Activated naive CD4-positive, alpha-beta T cell treated with anti-CD3 and anti-CD28 coated beads, Interleukin-2, amount 10 ng/mL, durations not matched to agents 7 days and 5 days (primary cell): ENCODE results near the gene DGKD.
A peak's percentile ranks its signal among the peaks of the same experiment; 100 is the strongest.
"Not testable (repeated sequence)": the region's sequence is repeated elsewhere in the genome, so short reads cannot be mapped to it uniquely, and the experiment has no call there.

ENCODE experiments used
- CTCF ChIA-PET: fragments of 350-600 bp; sonication (Branson Sonifier 250); formaldehyde crosslinking; loops from one replicate; lab custom pipeline; 2021; ENCODE audit warnings: antibody characterized with exemption; lab: Charles Lee
- DNase-seq: peaks from one replicate; pipeline ENCODE4 v3.0.0-alpha.2; 2020
- H3K27ac Mint-ChIP-seq: one replicate; pipeline ENCODE4 v1.8.0; 2021; ENCODE audit warnings: mild to moderate bottlenecking, moderate library complexity, mixed read lengths
- H3K27me3 Mint-ChIP-seq: one replicate; pipeline ENCODE4 v1.8.0; 2021; ENCODE audit warnings: mild to moderate bottlenecking, mixed read lengths
- H3K36me3 Mint-ChIP-seq: one replicate; pipeline ENCODE4 v1.8.0; 2021; ENCODE audit warnings: mixed read lengths
- H3K4me1 Mint-ChIP-seq: one replicate; pipeline ENCODE4 v1.8.0; 2021; ENCODE audit warnings: mixed read lengths
- H3K4me3 Mint-ChIP-seq: one replicate; pipeline ENCODE4 v1.8.0; 2021; ENCODE audit warnings: mild to moderate bottlenecking, moderate library complexity, mixed read lengths
- H3K9me3 Mint-ChIP-seq: one replicate; pipeline ENCODE4 v1.8.0; 2021; ENCODE audit warnings: mixed read lengths

DGKD gene

GRCh38 chr2:233361297-233361696 lies 7.0 kb downstream of the DGKD start:
- peaks cover 64% of the 10 kb centered on the region for H3K36me3 Mint-ChIP-seq
- no peak overlapping the region for H3K27ac Mint-ChIP-seq
- H3K4me1 Mint-ChIP-seq, result peaks cover 51% of the 10 kb centered on the region
- CTCF ChIA-PET, result no interaction called here
- H3K9me3 Mint-ChIP-seq, result no peaks in the 10 kb centered on the region
- no peaks in the 10 kb centered on the region for H3K27me3 Mint-ChIP-seq
- DNase-seq, result no peak
- H3K4me3 Mint-ChIP-seq, result no peak overlapping the region

GRCh38 chr2:233362742-233363141 lies 8.4 kb downstream of the DGKD start:
- CTCF ChIA-PET, result interaction anchor here (1.2 kb wide), 1 partner anchor 81 kb away, joined by 3 read pairs; no protein-coding TSS in a partner anchor
- no peaks in the 10 kb centered on the region for H3K27me3 Mint-ChIP-seq
- DNase-seq, result no peak

GRCh38 chr2:233363744-233364235 lies 9.5 kb downstream of the DGKD start:
- peaks cover 37% of the 10 kb centered on the region for H3K4me1 Mint-ChIP-seq
- no peaks in the 10 kb centered on the region for H3K9me3 Mint-ChIP-seq
- H3K27ac Mint-ChIP-seq, result no peak overlapping the region
- no peak overlapping the region for H3K4me3 Mint-ChIP-seq
- CTCF ChIA-PET, result interaction anchor here (1.2 kb wide), 1 partner anchor 80 kb away, joined by 3 read pairs; no protein-coding TSS in a partner anchor
- peaks cover 49% of the 10 kb centered on the region for H3K36me3 Mint-ChIP-seq
- H3K27me3 Mint-ChIP-seq, result no peaks in the 10 kb centered on the region
- no peak for DNase-seq

More at GRCh38 chr2:233362742-233363141, 8.4 kb downstream of the DGKD start:
- Mint-ChIP-seq H3K4me1 (peaks cover 40% of the 10 kb centered on the region), H3K36me3 (peaks cover 55% of the 10 kb centered on the region), H3K4me3 (no peak overlapping the region), H3K9me3 (no peaks in the 10 kb centered on the region), H3K27ac (no peak overlapping the region)

DNA sequence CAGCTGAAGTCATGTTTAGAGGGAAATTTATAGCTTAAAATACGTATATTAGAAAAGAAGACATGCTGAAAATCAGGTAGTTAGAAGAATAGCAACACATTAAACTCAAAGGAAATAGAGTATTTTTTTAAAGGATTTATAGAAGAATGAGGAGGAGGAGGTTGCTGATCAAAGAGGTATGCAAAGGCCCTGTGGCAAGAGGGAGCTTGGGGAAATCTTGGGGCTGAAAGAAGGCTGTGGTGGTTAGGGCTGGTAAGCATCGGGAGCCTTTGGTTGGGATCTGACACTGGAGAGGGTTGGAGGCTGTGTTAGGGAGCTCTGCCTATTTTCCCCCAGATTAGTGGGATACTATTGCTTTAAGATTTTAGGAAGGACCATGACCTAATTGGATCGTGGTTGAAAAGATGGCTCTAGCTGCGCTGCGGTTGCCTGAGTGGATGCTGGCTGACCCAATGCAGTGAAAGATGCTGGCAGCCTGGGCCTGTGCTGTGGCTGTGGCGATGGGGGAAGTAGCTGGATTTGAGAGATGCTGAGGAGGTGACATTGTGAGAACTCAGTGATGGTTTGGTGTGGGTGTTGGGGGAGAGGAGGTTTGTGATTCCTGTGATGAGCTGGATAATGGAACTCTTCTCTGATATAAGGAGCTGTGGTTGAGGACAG lies 11.7 kb downstream of the DGKD start:
- Mint-ChIP-seq H3K27ac (peak overlapping the region; percentile 3), H3K4me3 (no peak overlapping the region), H3K27me3 (no peaks in the 10 kb centered on the region), H3K36me3 (peaks cover 41% of the 10 kb centered on the region), H3K4me1 (peaks cover 35% of the 10 kb centered on the region), H3K9me3 (no peaks in the 10 kb centered on the region)
- CTCF ChIA-PET, result interaction anchor here (0.8 kb wide), 1 partner anchor 12 kb away, joined by 3 read pairs; no protein-coding TSS in a partner anchor
- DNase-seq, result no peak

GRCh38 chr2:233367586-233367985 lies 13.3 kb downstream of the DGKD start:
- Mint-ChIP-seq H3K27me3 (no peaks in the 10 kb centered on the region), H3K36me3 (peaks cover 38% of the 10 kb centered on the region), H3K4me1 (peaks cover 39% of the 10 kb centered on the region), H3K4me3 (no peak overlapping the region), H3K9me3 (no peaks in the 10 kb centered on the region), H3K27ac (no peak overlapping the region)
- CTCF ChIA-PET, result no interaction called here
- no peak for DNase-seq

GRCh38 chr2:233368756-233369155 lies 14.5 kb downstream of the DGKD start:
- peaks cover 42% of the 10 kb centered on the region for H3K4me1 Mint-ChIP-seq
- H3K27ac Mint-ChIP-seq, result no peak overlapping the region
- H3K36me3 Mint-ChIP-seq, result peaks cover 37% of the 10 kb centered on the region
- no peaks in the 10 kb centered on the region for H3K9me3 Mint-ChIP-seq
- no peaks in the 10 kb centered on the region for H3K27me3 Mint-ChIP-seq
- CTCF ChIA-PET, result no interaction called here
- no peak for DNase-seq
- H3K4me3 Mint-ChIP-seq, result no peak overlapping the region

- CTCF ChIA-PET, result no interaction called here
- Mint-ChIP-seq H3K27me3 (no peaks in the 10 kb centered on the region), H3K9me3 (no peaks in the 10 kb centered on the region), H3K27ac (peak overlapping the region; percentile 52), H3K4me1 (peaks cover 40% of the 10 kb centered on the region), H3K36me3 (peaks cover 35% of the 10 kb centered on the region), H3K4me3 (no peak overlapping the region)
- DNase-seq, result no peak
Measured at GRCh38 chr2:233369462-233369861, 15.2 kb downstream of the DGKD start.

- Mint-ChIP-seq H3K27ac (peak overlapping the region; percentile 52), H3K9me3 (no peaks in the 10 kb centered on the region), H3K36me3 (peaks cover 31% of the 10 kb centered on the region), H3K4me3 (no peak overlapping the region), H3K4me1 (peaks cover 38% of the 10 kb centered on the region), H3K27me3 (no peaks in the 10 kb centered on the region)
- CTCF ChIA-PET, result interaction anchor here (0.6 kb wide), 1 partner anchor 14 kb away, joined by 3 read pairs; no protein-coding TSS in a partner anchor
- DNase-seq, result no peak
Measured at GRCh38 chr2:233369897-233370685, 15.8 kb downstream of the DGKD start.

DNA sequence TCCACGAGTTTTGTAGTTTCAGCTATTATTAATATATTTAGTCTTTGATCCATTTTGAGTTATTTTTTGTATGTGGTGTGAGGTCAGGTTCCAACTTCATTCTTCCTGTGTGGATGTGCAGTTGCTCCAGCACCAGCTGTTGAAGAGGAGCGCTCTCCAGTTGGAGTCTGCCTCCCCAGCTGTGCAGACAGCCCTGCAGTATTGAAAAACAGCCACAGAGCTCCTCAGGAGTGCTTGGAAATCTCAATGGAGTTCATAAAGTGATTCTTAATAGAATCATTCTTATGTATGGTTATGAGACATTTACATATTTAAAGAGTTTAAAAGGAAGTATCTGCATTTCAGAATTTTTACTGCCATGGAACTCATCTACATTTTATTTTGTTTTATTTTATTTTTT lies 17.3 kb downstream of the DGKD start:
- H3K9me3 Mint-ChIP-seq, result no peaks in the 10 kb centered on the region
- no peak overlapping the region for H3K27ac Mint-ChIP-seq
- peaks cover 33% of the 10 kb centered on the region for H3K4me1 Mint-ChIP-seq
- CTCF ChIA-PET, result interaction anchor here (1.1 to 1.5 kb wide), 2 partner anchors 33 to 75 kb away, joined by 3 to 4 read pairs; no protein-coding TSS in a partner anchor
- no peak for DNase-seq
- no peak overlapping the region for H3K4me3 Mint-ChIP-seq
- H3K36me3 Mint-ChIP-seq, result peaks cover 31% of the 10 kb centered on the region
- no peaks in the 10 kb centered on the region for H3K27me3 Mint-ChIP-seq

- Mint-ChIP-seq H3K4me1 (peaks cover 33% of the 10 kb centered on the region), H3K9me3 (no peaks in the 10 kb centered on the region), H3K27me3 (no peaks in the 10 kb centered on the region), H3K36me3 (peaks cover 40% of the 10 kb centered on the region), H3K27ac (no peak overlapping the region), H3K4me3 (no peak overlapping the region)
- CTCF ChIA-PET, result interaction anchor here (1.5 kb wide), 1 partner anchor 31 kb away, joined by 4 read pairs; no protein-coding TSS in a partner anchor
- no peak for DNase-seq
Measured at GRCh38 chr2:233372855-233373254, 18.6 kb downstream of the DGKD start.

GRCh38 chr2:233373316-233373715 lies 19.0 kb downstream of the DGKD start:
- no peaks in the 10 kb centered on the region for H3K27me3 Mint-ChIP-seq
- CTCF ChIA-PET, result interaction anchor here (1.5 kb wide), 1 partner anchor 31 kb away, joined by 4 read pairs; no protein-coding TSS in a partner anchor
- peaks cover 40% of the 10 kb centered on the region for H3K36me3 Mint-ChIP-seq
- no peak for DNase-seq
- H3K4me3 Mint-ChIP-seq, result no peak overlapping the region
- no peaks in the 10 kb centered on the region for H3K9me3 Mint-ChIP-seq
- H3K4me1 Mint-ChIP-seq, result peaks cover 32% of the 10 kb centered on the region
- no peak overlapping the region for H3K27ac Mint-ChIP-seq

GRCh38 chr2:233374776-233375175 lies 20.5 kb downstream of the DGKD start:
- CTCF ChIA-PET, result not testable (repeated sequence)
- peaks cover 41% of the 10 kb centered on the region for H3K36me3 Mint-ChIP-seq

GRCh38 chr2:233375490-233376314 lies 21.4 kb downstream of the DGKD start:
- DNase-seq, result no peak
- CTCF ChIA-PET, result no interaction called here
- H3K27me3 Mint-ChIP-seq, result no peaks in the 10 kb centered on the region
- no peak overlapping the region for H3K4me3 Mint-ChIP-seq
- no peak overlapping the region for H3K27ac Mint-ChIP-seq
- no peaks in the 10 kb centered on the region for H3K9me3 Mint-ChIP-seq
- H3K36me3 Mint-ChIP-seq, result peaks cover 45% of the 10 kb centered on the region
- peaks cover 33% of the 10 kb centered on the region for H3K4me1 Mint-ChIP-seq

More at GRCh38 chr2:233374776-233375175, 20.5 kb downstream of the DGKD start:
- not testable (repeated sequence) for H3K27me3 Mint-ChIP-seq, H3K4me3 Mint-ChIP-seq, H3K27ac Mint-ChIP-seq, DNase-seq, H3K9me3 Mint-ChIP-seq
- H3K4me1 Mint-ChIP-seq, result peaks cover 26% of the 10 kb centered on the region
